Nephron progenitor cell (in vitro differentiated cells): ENCODE measurements around the gene SPATA2L.

Experiments used
- DNase-seq: peaks from one replicate; pipeline ENCODE4 v3.0.0; 2021
- H3K27ac Mint-ChIP-seq: 2 replicates; pipeline ENCODE4 v1.8.0; 2021; ENCODE audit warnings: mild to moderate bottlenecking, moderate library complexity, mixed read lengths
- H3K27me3 Mint-ChIP-seq: 2 replicates; pipeline ENCODE4 v1.8.0; 2021; ENCODE audit warnings: mild to moderate bottlenecking, low read depth, mixed read lengths; ENCODE audit not compliant: poor library complexity
- H3K36me3 Mint-ChIP-seq: 2 replicates; pipeline ENCODE4 v1.8.0; 2021; ENCODE audit warnings: low read depth, mixed read lengths
- H3K4me1 Mint-ChIP-seq: 2 replicates; pipeline ENCODE4 v1.8.0; 2021; ENCODE audit warnings: mixed read lengths
- H3K4me3 Mint-ChIP-seq: 2 replicates; pipeline ENCODE4 v1.8.0; 2021; ENCODE audit warnings: mild to moderate bottlenecking, moderate library complexity, mixed read lengths
- H3K9me3 Mint-ChIP-seq: 2 replicates; pipeline ENCODE4 v1.8.0; 2021; ENCODE audit warnings: mild to moderate bottlenecking, moderate library complexity, mixed read lengths
- CTCF ChIP-seq: fragments of 200-600 bp; sonication (generic); IDR thresholded peaks from 2 replicates; pipeline ENCODE4 v1.5.0; 2021; ENCODE audit warnings: antibody characterized with exemption

Gene SPATA2L

GRCh38 chr16:89646906-89647305, 54.6 kb downstream of the SPATA2L start:
- no peak for DNase-seq
- Mint-ChIP-seq H3K4me3 (no peak overlapping the region), H3K9me3 (no peaks in the 10 kb centered on the region), H3K4me1 (no peaks in the 10 kb centered on the region), H3K27me3 (no peaks in the 10 kb centered on the region), H3K27ac (no peak overlapping the region), H3K36me3 (peaks cover 10% of the 10 kb centered on the region)
- TF ChIP-seq CTCF = no peak
